HG02571 (cell line): ENCODE measurements around the gene CARM1.
"Not testable (repeated sequence)": the region's sequence is repeated elsewhere in the genome, so short reads cannot be mapped to it uniquely, and the experiment has no call there.

Experiments used
- ATAC-seq: cut with Tn5 transposase; IDR thresholded peaks from one replicate; pipeline ENCODE4 v1.9.1; 2021; ENCODE audit warnings: mild to moderate bottlenecking, moderate library complexity; ENCODE audit not compliant: unreplicated experiment

Gene CARM1

GRCh38 chr19:10846500-10847202, 24.7 kb upstream of the CARM1 start:
- no peak for ATAC-seq

- no peak for ATAC-seq
These were observed 23.0 kb upstream of the CARM1 start, which contains the start of gene C19orf38 for GRCh38 chr19:10848230-10848856. Gene C19orf38 (plus strand): TSS chr19:10848415. CDS start chr19:10848509, 94 bp downstream.

- ATAC-seq = no peak
These were observed 20.7 kb upstream of the CARM1 start for GRCh38 chr19:10850631-10851030.

GRCh38 chr19:10852098-10852800, 19.1 kb upstream of the CARM1 start:
- ATAC-seq = no peak

GRCh38 chr19:10852941-10853340, 18.4 kb upstream of the CARM1 start:
- ATAC-seq = no peak

GRCh38 chr19:10854350-10855089, 16.8 kb upstream of the CARM1 start:
- ATAC-seq = no peak

GRCh38 chr19:10855879-10856522, 15.4 kb upstream of the CARM1 start:
- ATAC-seq = no peak

- not testable (repeated sequence) for ATAC-seq
These were observed 14.5 kb upstream of the CARM1 start for GRCh38 chr19:10856899-10857298.

GRCh38 chr19:10858204-10858828, 13.0 kb upstream of the CARM1 start:
- ATAC-seq = no peak

GRCh38 chr19:10861103-10861651, 10.2 kb upstream of the CARM1 start:
- ATAC-seq = no peak

GRCh38 chr19:10862561-10863106, 8.7 kb upstream of the CARM1 start:
- no peak for ATAC-seq

GRCh38 chr19:10863107-10863717, 8.1 kb upstream of the CARM1 start:
- ATAC-seq = no peak

- no peak for ATAC-seq
These were observed 6.8 kb upstream of the CARM1 start for GRCh38 chr19:10864538-10864899.

GRCh38 chr19:10866495-10866894, 4.9 kb upstream of the CARM1 start:
- no peak for ATAC-seq

- no peak for ATAC-seq
These were observed 2.3 kb upstream of the CARM1 start for GRCh38 chr19:10868872-10869547.

- ATAC-seq = not testable (repeated sequence)
These were observed 1.5 kb upstream of the CARM1 start for GRCh38 chr19:10869872-10870311.

GRCh38 chr19:10870501-10870954, 825 bp upstream of the CARM1 start:
- ATAC-seq = no peak

GRCh38 chr19:10871711-10872545, 575 bp downstream of the CARM1 start:
- ATAC-seq = peak; percentile 7
